ENCODE measurements around the gene IL1RAP. TPM values are rescaled to one million over a fixed set of nuclear protein-coding genes. Genes with fewer than 3 reads are reported as not detected.

The IL1RAP gene
- total RNA-seq, 1 donor from 2014 or later = 26.0 TPM

GRCh38 chr3:190619353-190619752 is 105.5 kb downstream of the IL1RAP start:
- Histone ChIP-seq H3K9me3 (no peaks in the 10 kb centered on the region), H3K4me1 (no peaks in the 10 kb centered on the region), H3K27ac (no peak overlapping the region), H3K36me3 (no peaks in the 10 kb centered on the region), H3K4me3 (no peak overlapping the region), H3K27me3 (no peaks in the 10 kb centered on the region)
- intact Hi-C loops (cut with DNase I) = no loop called here
- TF ChIP-seq CTCF (IDR thresholded peaks at IDR 0.05) (no peak), POLR2A (IDR thresholded peaks at IDR 0.05) (no peak), POLR2AphosphoS5 (IDR thresholded peaks at IDR 0.05; ENCODE audit: insufficient read depth in 1 of 2, low read depth in 1 of 2) (no peak)
- DNase-seq (ENCODE audit: extremely low spot score in 2 of 2) = no peak

- Histone ChIP-seq H3K4me1 (no peaks in the 10 kb centered on the region), H3K9me3 (no peaks in the 10 kb centered on the region), H3K27me3 (no peaks in the 10 kb centered on the region), H3K36me3 (no peaks in the 10 kb centered on the region), H3K4me3 (no peak overlapping the region), H3K27ac (no peak overlapping the region)
- intact Hi-C loops (cut with DNase I) = no loop called here
- no peak for DNase-seq (ENCODE audit: extremely low spot score in 2 of 2)
- TF ChIP-seq CTCF (IDR thresholded peaks at IDR 0.05) (no peak), POLR2AphosphoS5 (IDR thresholded peaks at IDR 0.05; ENCODE audit: insufficient read depth in 1 of 2, low read depth in 1 of 2) (no peak), POLR2A (IDR thresholded peaks at IDR 0.05) (no peak)
Observed at GRCh38 chr3:190619761-190620160, 105.9 kb downstream of the IL1RAP start.

- H3K9me3 ChIP-seq = no peaks in the 10 kb centered on the region
- no peaks in the 10 kb centered on the region for H3K27me3 ChIP-seq
- no peaks in the 10 kb centered on the region for H3K4me1 ChIP-seq
- DNase-seq (ENCODE audit: extremely low spot score in 2 of 2) = no peak
- intact Hi-C loops (cut with DNase I) = no loop called here
- H3K4me3 ChIP-seq = no peak overlapping the region
- no peak overlapping the region for H3K27ac ChIP-seq
- H3K36me3 ChIP-seq = no peaks in the 10 kb centered on the region
- TF ChIP-seq POLR2A (IDR thresholded peaks at IDR 0.05) (no peak), POLR2AphosphoS5 (IDR thresholded peaks at IDR 0.05; ENCODE audit: insufficient read depth in 1 of 2, low read depth in 1 of 2) (no peak), CTCF (IDR thresholded peaks at IDR 0.05) (no peak)
Observed at GRCh38 chr3:190620886-190621608, 107.2 kb downstream of the IL1RAP start.

- Histone ChIP-seq H3K27ac (no peak overlapping the region), H3K4me1 (no peaks in the 10 kb centered on the region)
- TF ChIP-seq CTCF (IDR thresholded peaks at IDR 0.05) (no peak), POLR2A (IDR thresholded peaks at IDR 0.05) (no peak), POLR2AphosphoS5 (IDR thresholded peaks at IDR 0.05; ENCODE audit: insufficient read depth in 1 of 2, low read depth in 1 of 2) (no peak)
Observed at GRCh38 chr3:190621927-190622326, 108.0 kb downstream of the IL1RAP start.

GRCh38 chr3:190624282-190624681 is 110.4 kb downstream of the IL1RAP start:
- no peaks in the 10 kb centered on the region for H3K27me3 ChIP-seq
- no peak overlapping the region for H3K4me3 ChIP-seq
- no peaks in the 10 kb centered on the region for H3K4me1 ChIP-seq
- no peak for TF ChIP-seq POLR2AphosphoS5 (IDR thresholded peaks at IDR 0.05; ENCODE audit: insufficient read depth in 1 of 2, low read depth in 1 of 2)
- no peak for TF ChIP-seq CTCF (IDR thresholded peaks at IDR 0.05)
- TF ChIP-seq POLR2A (IDR thresholded peaks at IDR 0.05) = no peak
- intact Hi-C loops (cut with DNase I) = no loop called here
- H3K27ac ChIP-seq = no peak overlapping the region
- H3K36me3 ChIP-seq = no peaks in the 10 kb centered on the region
- no peaks in the 10 kb centered on the region for H3K9me3 ChIP-seq
- DNase-seq (ENCODE audit: extremely low spot score in 2 of 2) = no peak

More at GRCh38 chr3:190621927-190622326, 108.0 kb downstream of the IL1RAP start:
- Histone ChIP-seq H3K4me3 (no peak overlapping the region), H3K9me3 (no peaks in the 10 kb centered on the region), H3K36me3 (no peaks in the 10 kb centered on the region), H3K27me3 (no peaks in the 10 kb centered on the region)
- intact Hi-C loops (cut with DNase I) = no loop called here
- no peak for DNase-seq (ENCODE audit: extremely low spot score in 2 of 2)

Data from vagina (tissue), 2 donors.